Activated T-helper 1 cell treated with anti-CD3 and anti-CD28 coated beads, Interleukin-2, amount 50 U/mL, for 16 hours (primary cell): Measurements from ENCODE around the gene TBXT.
"Not testable (repeated sequence)": the region's sequence is repeated elsewhere in the genome, so short reads cannot be mapped to it uniquely, and the experiment has no call there.

ENCODE experiments used
- DNase-seq, 2 donors: peaks; one replicate each; pipeline ENCODE4 v3.0.0-alpha.2; 2020; ENCODE audit warnings: low read depth in 1 of 2, low spot score in 1 of 2

Gene TBXT

DNA sequence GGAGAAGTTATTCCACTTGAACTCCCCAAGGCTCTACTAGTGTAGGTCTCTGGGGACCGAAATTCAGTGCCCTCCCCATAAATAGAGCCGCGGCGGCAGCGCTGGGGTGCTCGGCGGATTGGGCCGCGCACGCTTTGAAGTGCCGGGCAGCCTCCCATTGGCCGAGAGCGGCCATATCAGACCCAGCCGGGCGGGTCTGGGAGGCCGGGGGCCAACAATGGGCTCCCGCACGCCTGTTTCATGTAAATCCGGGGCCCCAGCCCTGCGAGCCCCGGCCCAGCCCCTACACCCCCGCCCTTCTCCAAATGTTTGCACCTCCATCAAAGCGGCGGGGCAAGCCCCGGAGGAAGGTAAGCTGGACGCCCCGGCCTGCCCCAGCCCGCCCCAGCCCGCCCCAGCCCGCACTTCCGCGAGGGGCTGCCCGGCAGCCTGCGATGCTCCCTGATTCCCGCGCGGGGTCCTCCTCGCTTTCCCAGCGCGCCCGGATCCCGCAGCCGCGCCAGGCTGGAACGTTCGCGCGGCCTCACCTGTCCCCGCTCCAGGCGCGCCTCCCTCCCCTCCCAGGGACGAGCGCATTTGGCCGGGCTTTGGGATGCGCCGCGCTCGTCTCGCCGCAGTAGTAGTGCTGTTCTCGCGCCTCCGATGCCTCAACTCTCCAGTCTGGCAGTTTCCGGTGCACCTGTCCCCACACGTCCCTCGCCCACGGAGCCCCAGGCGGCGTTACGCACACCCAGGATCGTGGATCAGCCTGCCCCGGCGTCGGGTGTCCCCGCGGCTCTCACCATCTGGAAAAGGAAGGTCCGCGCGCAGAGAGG is at the start of gene TBXT:
Gene TBXT (minus strand): TSS at position 51 of the 815 bp plus-strand sequence. CDS start 260 bp downstream, outside the sequence.
- no peak for DNase-seq

DNA sequence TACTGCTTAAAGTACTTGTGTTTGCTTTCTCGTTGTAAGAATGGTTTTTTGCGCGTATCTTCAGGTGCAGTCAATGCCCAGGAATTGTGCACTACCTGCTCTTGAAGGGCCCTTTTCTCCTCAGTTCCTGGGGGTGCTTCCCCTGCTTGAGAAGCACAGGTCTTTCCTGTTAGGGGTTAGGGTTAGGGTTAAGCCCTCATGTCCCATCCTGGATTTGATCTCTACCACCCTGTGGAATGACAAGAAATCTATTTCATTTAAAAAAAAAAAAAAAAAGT is 39.6 kb upstream of the TBXT start:
- no peak for DNase-seq

DNA sequence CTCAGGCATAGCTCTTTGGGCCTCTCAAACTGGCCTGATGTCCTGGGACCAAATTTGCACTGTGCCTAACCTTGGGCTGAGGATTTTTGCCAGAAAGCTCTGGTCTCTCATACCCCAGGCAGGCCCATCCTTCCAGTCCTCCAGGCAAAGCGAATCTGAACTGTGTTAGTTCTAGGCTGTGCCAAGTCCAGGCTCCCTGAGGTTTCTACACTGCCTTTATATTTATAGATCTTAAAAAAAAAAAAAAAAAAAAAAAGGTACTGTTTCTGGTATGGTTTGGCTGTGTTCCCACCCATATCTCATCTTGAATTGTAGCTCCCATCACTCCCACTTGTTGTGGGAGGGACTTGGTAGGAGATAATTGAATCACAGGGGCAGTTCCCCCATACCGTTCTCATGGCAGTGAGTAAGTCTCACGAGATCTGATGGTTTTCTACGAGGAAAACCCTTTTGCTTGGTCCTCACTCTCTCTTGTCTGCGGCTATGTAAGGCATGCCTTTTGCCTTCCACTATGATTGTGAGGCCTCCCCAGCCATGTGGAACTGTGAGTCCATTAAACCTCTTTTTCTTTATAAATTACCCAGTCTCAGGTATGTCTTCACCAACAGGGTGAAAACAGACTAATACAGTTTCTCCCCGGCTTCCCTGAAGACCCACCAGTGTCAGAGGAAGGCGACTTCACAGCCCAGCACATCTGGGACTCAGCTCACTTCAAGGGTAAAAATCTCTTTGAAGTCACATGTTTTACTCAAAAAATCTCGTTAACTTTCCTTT is 39.0 kb upstream of the TBXT start:
- no peak for DNase-seq

GRCh38 chr6:166206066-166206465 is 38.4 kb upstream of the TBXT start:
- no peak for DNase-seq

- no peak for DNase-seq
Observed at GRCh38 chr6:166204852-166205650, 37.4 kb upstream of the TBXT start.

GRCh38 chr6:166203641-166204222 is 36.1 kb upstream of the TBXT start:
- no peak for DNase-seq

- DNase-seq = no peak
Observed at GRCh38 chr6:166203003-166203640, 35.5 kb upstream of the TBXT start.

DNA sequence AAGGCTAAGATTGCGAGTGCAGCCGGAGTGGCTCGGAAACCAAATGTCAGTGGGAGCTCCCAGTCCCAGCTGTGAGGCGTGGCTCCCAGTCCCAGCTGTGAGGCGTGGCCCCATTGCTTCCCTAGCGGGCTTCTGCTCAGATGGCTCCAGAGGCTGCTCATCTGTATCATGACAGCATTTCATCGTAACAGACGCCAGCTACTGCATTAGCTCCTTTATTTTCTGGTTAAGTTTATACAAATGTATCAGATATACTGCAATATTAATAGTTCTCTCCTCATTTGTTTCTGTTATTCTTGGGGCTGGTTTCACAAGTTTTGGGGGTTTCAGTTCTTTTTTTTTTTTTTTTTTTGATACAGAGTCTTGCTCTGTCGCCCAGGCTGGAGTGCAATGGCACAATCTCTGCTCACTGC is 34.7 kb upstream of the TBXT start:
- DNase-seq = no peak

DNA sequence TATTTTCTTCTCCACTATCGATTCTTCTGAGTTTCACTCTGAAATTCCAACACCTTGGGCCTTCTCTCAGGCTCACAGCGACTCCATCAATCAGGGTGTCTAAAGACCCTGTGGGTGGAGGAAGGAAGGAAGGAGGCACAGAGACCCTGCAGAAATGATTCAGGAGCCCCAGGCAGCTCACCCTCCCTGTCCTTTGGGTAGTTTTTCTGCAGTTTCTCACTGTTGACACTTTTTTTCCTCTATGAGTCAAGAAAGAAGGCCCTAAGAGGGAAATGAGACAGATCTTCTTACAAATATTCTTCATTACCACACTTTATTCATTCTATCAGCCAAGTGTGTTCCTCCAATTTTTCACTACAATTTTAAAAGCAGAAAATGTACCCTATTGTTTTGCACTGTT is 34.2 kb upstream of the TBXT start:
- no peak for DNase-seq

GRCh38 chr6:166197361-166197760 is 29.7 kb upstream of the TBXT start:
- no peak for DNase-seq

DNA sequence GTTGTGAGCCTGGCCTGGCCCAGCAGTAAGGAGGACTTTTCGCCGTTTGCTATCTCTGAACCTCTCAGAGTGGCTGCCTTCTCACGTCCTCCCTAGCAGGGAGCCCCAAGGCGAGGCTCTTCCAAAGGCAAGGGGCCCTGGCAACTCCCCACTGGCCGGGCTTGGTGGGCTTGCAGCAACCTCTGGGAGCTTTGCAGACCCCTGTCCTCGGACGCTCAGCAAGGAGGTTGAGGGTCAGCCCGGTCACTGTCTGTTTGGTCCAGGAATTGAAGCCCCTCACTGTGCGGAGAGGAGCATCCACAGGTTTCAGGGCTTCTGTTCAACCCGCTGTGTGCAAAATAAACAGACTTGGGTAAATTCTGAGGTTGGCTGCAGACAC is 28.2 kb upstream of the TBXT start:
- no peak for DNase-seq

DNA sequence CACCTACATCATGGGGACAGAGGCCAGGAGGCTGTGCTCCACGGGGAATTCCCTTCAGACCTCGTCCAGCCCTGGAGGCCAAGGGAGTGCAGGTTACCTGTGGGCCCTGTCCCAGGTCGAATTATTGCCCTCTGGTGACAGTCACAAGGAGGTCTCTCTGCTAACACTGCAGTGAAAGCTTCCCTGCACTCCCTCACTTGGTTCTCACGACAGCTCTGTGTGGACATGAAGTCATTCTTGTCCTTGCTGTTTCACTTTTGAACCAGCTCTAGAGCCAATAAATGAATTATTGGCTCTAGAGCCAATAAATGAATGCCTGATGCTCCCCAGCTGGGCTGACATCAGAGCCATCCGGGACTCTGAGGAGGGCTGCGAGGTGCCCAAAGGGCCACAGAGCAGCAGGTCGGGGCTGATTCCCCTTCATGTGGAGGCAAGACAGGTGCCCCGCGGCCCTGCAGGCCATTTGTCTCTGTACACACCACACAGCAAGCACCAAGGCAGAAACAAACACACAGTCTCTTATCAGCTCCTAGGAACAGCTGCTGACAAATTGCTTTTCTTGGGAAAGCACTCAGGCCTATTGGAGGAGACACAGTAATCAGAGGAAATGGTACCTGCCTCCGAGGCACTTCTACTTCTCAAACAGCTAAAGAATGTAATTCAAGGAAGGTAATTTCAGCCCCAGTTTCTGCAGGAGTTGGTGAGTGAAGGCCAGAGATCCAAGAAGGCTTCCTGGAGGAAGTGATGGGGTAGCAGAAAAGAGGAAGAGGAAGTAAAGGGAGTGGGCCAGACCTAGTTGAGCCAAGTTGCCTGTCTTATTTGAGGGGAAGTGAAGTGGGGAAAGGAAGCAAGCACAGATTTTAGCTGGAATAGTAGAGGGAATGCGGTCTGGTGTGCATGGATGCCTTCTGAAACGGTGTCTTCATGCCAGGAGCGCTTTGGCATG is 27.5 kb upstream of the TBXT start:
- DNase-seq = no peak

GRCh38 chr6:166192557-166192956 is 24.9 kb upstream of the TBXT start:
- no peak for DNase-seq

- no peak for DNase-seq
Observed at GRCh38 chr6:166192136-166192535, 24.5 kb upstream of the TBXT start.

DNA sequence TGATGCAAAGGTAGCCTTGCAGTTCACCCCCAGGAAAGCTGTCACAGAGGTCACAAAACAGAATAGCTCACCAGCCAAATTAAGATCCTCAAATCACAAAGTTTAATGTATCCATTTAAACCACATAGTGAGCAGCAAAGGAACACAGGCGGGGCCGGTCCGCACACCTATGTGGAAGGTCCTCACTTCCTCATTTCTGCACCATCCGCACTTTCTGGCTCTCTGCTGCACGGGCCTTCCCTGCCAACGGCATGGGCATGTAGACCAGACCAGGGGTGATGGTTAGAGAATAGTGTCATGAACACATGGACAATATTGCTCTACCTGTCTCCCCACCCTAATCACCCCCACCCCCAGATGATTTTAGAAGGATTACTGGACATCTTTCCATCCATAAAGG is 12.1 kb upstream of the TBXT start:
- no peak for DNase-seq

- DNase-seq = no peak
Observed at GRCh38 chr6:166176106-166176505, 8.5 kb upstream of the TBXT start.

DNA sequence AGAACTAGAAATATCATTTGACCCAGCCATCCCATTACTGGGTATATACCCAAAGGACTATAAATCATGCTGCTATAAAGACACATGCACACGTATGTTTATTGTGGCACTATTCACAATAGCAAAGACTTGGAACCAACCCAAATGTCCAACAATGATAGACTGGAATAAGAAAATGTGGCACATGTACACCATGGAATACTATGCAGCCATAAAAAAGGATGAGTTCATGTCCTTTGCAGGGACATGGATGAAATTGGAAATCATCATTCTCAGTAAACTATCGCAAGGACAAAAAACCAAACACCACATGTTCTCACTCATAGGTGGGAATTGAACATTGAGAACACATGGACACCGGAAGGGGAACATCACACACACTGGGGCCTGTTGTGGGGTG is 7.4 kb upstream of the TBXT start:
- not testable (repeated sequence) for DNase-seq

GRCh38 chr6:166174031-166174430 is 6.4 kb upstream of the TBXT start:
- no peak for DNase-seq

- DNase-seq = no peak
Observed at GRCh38 chr6:166173281-166173951, 5.8 kb upstream of the TBXT start.
